OCI-M1 (cell line): ENCODE measurements around the gene PRKCI.
A peak's percentile ranks its signal among the peaks of the same experiment; 100 is the strongest.
"Not testable (repeated sequence)": the region's sequence is repeated elsewhere in the genome, so short reads cannot be mapped to it uniquely, and the experiment has no call there.

Experiments
- DNase-seq: peaks from one replicate; lab custom pipeline; 2025; lab: John Stamatoyannopoulos, UW

The PRKCI gene

DNA sequence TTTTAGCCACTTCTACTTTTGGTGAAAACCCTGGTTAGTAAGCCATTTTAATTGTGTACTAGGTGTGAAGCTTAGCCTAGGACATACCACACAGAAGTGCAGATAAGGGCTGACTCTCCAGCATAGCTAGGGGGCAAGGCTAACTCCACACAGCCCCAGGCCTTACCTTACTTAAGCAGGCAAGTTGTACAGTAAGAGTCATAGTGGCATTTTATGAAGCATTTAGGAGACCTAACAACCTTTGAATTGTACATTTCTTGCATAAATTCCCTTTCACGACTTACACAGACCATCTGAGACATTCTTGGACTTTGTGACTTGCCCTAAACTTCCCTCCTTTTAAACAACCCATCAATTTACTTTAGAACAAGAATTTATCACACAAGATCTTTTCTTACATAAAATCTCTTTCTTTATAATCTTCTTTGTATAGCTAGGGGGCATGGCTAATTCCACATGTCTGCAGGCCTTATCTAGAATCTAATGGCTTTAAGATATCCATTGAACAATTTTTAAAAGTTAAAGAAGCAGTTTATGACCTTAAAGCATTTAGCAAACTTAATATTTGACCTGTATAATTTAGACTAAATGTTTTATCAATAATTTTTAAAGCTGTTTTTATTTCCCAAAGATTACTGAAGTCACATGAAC is 116.6 kb downstream of the PRKCI start:
- DNase-seq = peak; percentile 25

DNA sequence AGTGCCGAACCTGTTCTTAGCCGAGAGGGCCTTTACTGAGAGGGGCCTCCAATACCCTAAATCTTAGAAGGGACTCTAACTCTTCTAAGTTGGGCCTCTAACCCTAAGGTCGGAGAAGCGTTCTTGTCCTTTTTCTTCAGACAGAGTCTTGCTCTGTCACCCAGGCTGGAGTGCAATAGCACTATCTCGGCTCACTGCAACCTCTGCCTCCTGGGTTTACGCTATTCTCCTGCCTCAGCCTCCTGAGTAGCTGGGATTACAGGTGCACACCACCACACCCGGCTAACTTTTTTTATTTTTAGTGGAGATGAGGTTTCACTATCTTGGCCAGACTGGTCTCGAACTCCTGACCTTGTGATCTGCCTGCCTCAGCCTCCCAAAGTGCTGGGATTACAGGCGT is 120.0 kb downstream of the PRKCI start:
- not testable (repeated sequence) for DNase-seq

GRCh38 chr3:170343859-170344258 is 121.6 kb downstream of the PRKCI start:
- DNase-seq = not testable (repeated sequence)

GRCh38 chr3:170344971-170345370 is 122.7 kb downstream of the PRKCI start:
- DNase-seq = peak; percentile 30

DNA sequence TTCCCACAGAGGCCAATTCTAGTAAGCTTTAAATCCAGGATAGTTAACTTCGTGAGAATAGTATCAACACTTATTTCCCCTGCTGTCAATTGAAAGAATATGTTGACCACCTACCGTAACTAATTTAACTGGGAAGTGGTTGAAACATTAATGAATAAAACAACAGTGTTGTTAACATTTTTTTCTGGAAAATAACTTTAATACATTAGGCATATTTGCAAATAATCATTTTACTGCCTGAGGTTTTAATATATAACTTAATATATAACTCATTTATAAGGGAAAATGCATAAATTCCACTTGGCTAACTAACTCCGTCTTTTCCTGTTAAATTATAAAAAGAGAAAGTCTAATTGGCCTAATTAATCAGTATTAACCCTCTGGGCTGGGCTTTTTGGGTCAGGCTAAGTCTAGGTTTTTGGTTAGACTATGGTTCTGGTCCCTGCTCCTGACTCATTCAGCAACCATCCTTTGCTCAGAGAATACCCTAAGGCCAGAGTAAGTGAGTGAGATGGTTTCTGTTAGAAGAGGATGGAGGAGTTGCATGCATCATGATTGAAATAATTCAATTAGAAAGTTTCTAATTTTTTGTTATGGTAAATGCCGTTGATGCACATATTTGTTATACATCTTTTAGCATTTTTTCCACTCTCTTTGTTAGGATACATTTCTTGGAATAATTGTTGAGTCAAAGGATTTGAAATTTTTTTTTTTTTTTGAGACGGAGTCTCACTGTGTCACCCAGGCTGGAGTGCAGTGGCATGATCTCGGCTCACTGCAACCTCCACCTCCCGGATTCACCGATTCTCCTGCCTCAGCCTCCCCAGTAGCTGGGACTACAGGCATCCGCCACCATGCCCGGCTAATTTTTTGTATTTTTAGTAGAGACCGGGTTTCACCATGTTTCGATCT is 124.5 kb downstream of the PRKCI start:
- DNase-seq = no peak

- no peak for DNase-seq
Observed at GRCh38 chr3:170350515-170351413, 128.5 kb downstream of the PRKCI start.

DNA sequence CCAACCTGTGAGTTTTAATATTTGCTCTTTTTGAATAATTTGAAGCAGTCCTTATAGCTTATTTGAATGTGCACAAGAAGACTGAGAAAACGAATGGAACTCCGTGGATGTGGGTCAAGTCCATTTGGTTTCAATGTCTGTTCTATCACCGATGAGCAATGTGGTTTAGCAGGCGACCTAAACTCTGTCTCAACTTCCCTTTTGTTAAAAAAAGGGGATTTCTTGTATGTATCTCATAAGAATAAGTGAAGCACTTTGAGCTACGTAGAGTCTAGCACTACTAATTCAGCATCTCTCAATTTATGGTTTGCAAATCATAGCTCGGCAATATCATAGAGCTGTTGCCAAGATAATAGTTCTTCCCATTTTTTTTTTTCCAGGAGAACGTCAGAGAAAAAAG is 130.7 kb downstream of the PRKCI start:
- DNase-seq = peak; percentile 63

- no peak for DNase-seq
Observed at GRCh38 chr3:170353485-170353884, 131.3 kb downstream of the PRKCI start.

- no peak for DNase-seq
Observed at GRCh38 chr3:170354760-170355159, 132.5 kb downstream of the PRKCI start.
